ENCODE measurements around the gene TNFSF15. TPM values are rescaled to one million over a fixed set of nuclear protein-coding genes. Genes with fewer than 3 reads are reported as not detected.

TNFSF15 gene
- total RNA-seq, 1 donor from 2014 or later, result not detected

- H3K27ac Mint-ChIP-seq, result no peak overlapping the region
- peaks cover 3% of the 10 kb centered on the region for H3K27me3 ChIP-seq
- H3K4me1 Mint-ChIP-seq, result no peaks in the 10 kb centered on the region
- no peaks in the 10 kb centered on the region for H3K27me3 Mint-ChIP-seq (ENCODE audit: insufficient read depth, low read depth)
- H3K9me3 Mint-ChIP-seq, result peaks cover 4% of the 10 kb centered on the region
- H3K36me3 ChIP-seq, result no peaks in the 10 kb centered on the region
- H3F3A ChIP-seq (ENCODE audit: low read depth), result no peaks in the 10 kb centered on the region
- no peak overlapping the region for H3K27ac ChIP-seq
- no peak overlapping the region for H3K4me3 ChIP-seq
- H3K9me3 ChIP-seq (ENCODE audit: low read depth), result no peaks in the 10 kb centered on the region
- no peak overlapping the region for H2AFZ ChIP-seq (replicated peaks)
- no peak for TF ChIP-seq EZH2 (IDR thresholded peaks at IDR 0.05)
- TF ChIP-seq CTCF (IDR thresholded peaks at IDR 0.05), result no peak
- TF ChIP-seq EZH2phosphoT487 (IDR thresholded peaks at IDR 0.05), result no peak
- H3K36me3 Mint-ChIP-seq, result no peaks in the 10 kb centered on the region
- H3K4me2 ChIP-seq, result no peak overlapping the region
- no peak overlapping the region for H3K9ac ChIP-seq
- DNase-seq (ENCODE audit: low spot score), result no peak
- no peaks in the 10 kb centered on the region for H4K20me1 ChIP-seq (ENCODE audit: low read depth)
- H3K4me3 Mint-ChIP-seq, result no peak overlapping the region
- no peaks in the 10 kb centered on the region for H3K79me2 ChIP-seq (ENCODE audit: low read depth)
- no peaks in the 10 kb centered on the region for H3K4me1 ChIP-seq
These were observed 28.5 kb upstream of the TNFSF15 start for GRCh38 chr9:114834386-114834785.

- no peaks in the 10 kb centered on the region for H3K4me1 ChIP-seq
- Mint-ChIP-seq H3K27ac (no peak overlapping the region), H3K27me3 (ENCODE audit: insufficient read depth, low read depth) (no peaks in the 10 kb centered on the region), H3K4me1 (no peaks in the 10 kb centered on the region), H3K9me3 (no peaks in the 10 kb centered on the region), H3K4me3 (no peak overlapping the region), H3K36me3 (no peaks in the 10 kb centered on the region)
- no peaks in the 10 kb centered on the region for H3F3A ChIP-seq (ENCODE audit: low read depth)
- H3K4me2 ChIP-seq, result no peak overlapping the region
- DNase-seq (ENCODE audit: low spot score), result no peak
- H2AFZ ChIP-seq (replicated peaks), result no peak overlapping the region
- H3K9ac ChIP-seq, result no peak overlapping the region
- peaks cover 3% of the 10 kb centered on the region for H3K27me3 ChIP-seq
- no peaks in the 10 kb centered on the region for H3K9me3 ChIP-seq (ENCODE audit: low read depth)
- no peak for TF ChIP-seq EZH2phosphoT487 (IDR thresholded peaks at IDR 0.05)
- no peak for TF ChIP-seq EZH2 (IDR thresholded peaks at IDR 0.05)
- TF ChIP-seq CTCF (IDR thresholded peaks at IDR 0.05), result no peak
- no peaks in the 10 kb centered on the region for H3K36me3 ChIP-seq
- no peak overlapping the region for H3K27ac ChIP-seq
- no peaks in the 10 kb centered on the region for H3K79me2 ChIP-seq (ENCODE audit: low read depth)
- no peak overlapping the region for H3K4me3 ChIP-seq
- no peaks in the 10 kb centered on the region for H4K20me1 ChIP-seq (ENCODE audit: low read depth)
These were observed 24.7 kb upstream of the TNFSF15 start for GRCh38 chr9:114830546-114830945.

GRCh38 chr9:114829574-114830440 is 24.0 kb upstream of the TNFSF15 start:
- H3K27ac Mint-ChIP-seq, result no peak overlapping the region
- TF ChIP-seq CTCF (IDR thresholded peaks at IDR 0.05) (no peak), EZH2phosphoT487 (IDR thresholded peaks at IDR 0.05) (no peak), EZH2 (IDR thresholded peaks at IDR 0.05) (no peak)
- no peaks in the 10 kb centered on the region for H3K36me3 Mint-ChIP-seq
- no peaks in the 10 kb centered on the region for H3K9me3 Mint-ChIP-seq
- H3K4me3 Mint-ChIP-seq, result no peak overlapping the region
- Histone ChIP-seq H2AFZ (replicated peaks) (no peak overlapping the region), H4K20me1 (ENCODE audit: low read depth) (no peaks in the 10 kb centered on the region), H3K79me2 (ENCODE audit: low read depth) (no peaks in the 10 kb centered on the region), H3K4me2 (no peak overlapping the region), H3K27me3 (peaks cover 3% of the 10 kb centered on the region), H3K4me1 (no peaks in the 10 kb centered on the region), H3K9me3 (ENCODE audit: low read depth) (no peaks in the 10 kb centered on the region), H3K27ac (no peak overlapping the region), H3F3A (ENCODE audit: low read depth) (no peaks in the 10 kb centered on the region), H3K9ac (no peak overlapping the region), H3K36me3 (no peaks in the 10 kb centered on the region), H3K4me3 (no peak overlapping the region)
- no peaks in the 10 kb centered on the region for H3K4me1 Mint-ChIP-seq
- no peak for DNase-seq (ENCODE audit: low spot score)
- no peaks in the 10 kb centered on the region for H3K27me3 Mint-ChIP-seq (ENCODE audit: insufficient read depth, low read depth)

Measured in neural progenitor cell (in vitro differentiated cells).